K562 (cell line): ENCODE results near the gene TRMT10B. TPM values are rescaled to one million over a fixed set of nuclear protein-coding genes. Genes with fewer than 3 reads are reported as not detected.

Experiments
- ATAC-seq: fragments of 200-7000 bp; cut with Tn5 transposase; 3 replicates; pipeline ENCODE4 v1.9.1; 2020; ENCODE audit warnings: moderate library complexity
- BruUV-seq: library from RNA; stranded (reverse); fragments of 400-500 nt; replicated peaks from 2 replicates; lab custom pipeline; 2021; lab: Mats Ljungman, UMichigan
- CTCF ChIA-PET: fragments of 300-600 bp; formaldehyde crosslinking; extraction: SDS; loops from one replicate; lab custom pipeline; 2021; ENCODE audit warnings: low intra/inter-chr PET ratio; lab: Yijun Ruan, JAX
- POLR2A ChIA-PET: fragments of 300-600, 350-650 bp; sonication (Branson Sonifier 250); formaldehyde crosslinking; extraction: SDS; loops from one replicate; lab custom pipeline; 2021; ENCODE audit warnings: antibody characterized with exemption, inconsistent platforms; lab: Yijun Ruan, JAX
- DNase-seq, 4 experiments: peaks; one replicate each; pipeline versions ENCODE4 v3.0.0 to v3.0.0-alpha.2; 2011 to 2018; ENCODE audit warnings: low spot score in 3 of 4, mixed read lengths in 3 of 4; ENCODE audit errors: extremely low read depth in 1 of 4
- FAIRE-seq: peaks from 2 replicates; lab custom pipeline; 2011; peaks lifted over from hg19 to GRCh38; lab: Jason Lieb, UNC
- H2AFZ ChIP-seq: 2 replicates; pipeline ENCODE4 v1.6.0; 2011; ENCODE audit warnings: low read depth, low read length, control low read depth, inconsistent platforms
- H3K27ac ChIP-seq: fragments of 200-600 bp; 3 replicates; pipeline ENCODE4 v1.8.0; 2011; ENCODE audit warnings: low read depth, mild to moderate bottlenecking, control low read depth, inconsistent platforms, low read length, moderate library complexity, mixed read lengths; ENCODE audit errors: extremely low read depth
- H3K27me3 ChIP-seq, 2 experiments: fragments of 300-600 bp in 1 of 2; 2 replicates in 1 of 2; 3 replicates in 1 of 2; pipeline versions ENCODE4 v1.6.0 to v1.8.0; 2011; ENCODE audit warnings: inconsistent platforms in 2 of 2, low read length in 2 of 2, mild to moderate bottlenecking in 1 of 2, mixed read lengths in 1 of 2, moderate library complexity in 1 of 2; ENCODE audit not compliant: control insufficient read depth in 2 of 2, insufficient read depth in 2 of 2
- H3K36me3 ChIP-seq: fragments of 300-600 bp; 3 replicates; pipeline ENCODE4 v1.8.0; 2011; ENCODE audit warnings: mild to moderate bottlenecking, low read length, inconsistent platforms; ENCODE audit not compliant: control insufficient read depth, insufficient read depth
- H3K4me1 ChIP-seq, 2 experiments: fragments of 200-600 bp in 1 of 2; replicated peaks in 1 of 2; 2 replicates in 1 of 2; 3 replicates in 1 of 2; pipeline versions ENCODE4 v1.5.1 to v1.8.0; 2011; ENCODE audit warnings: inconsistent platforms in 2 of 2, low read length in 2 of 2, mild to moderate bottlenecking in 1 of 2, mixed read lengths in 1 of 2, moderate library complexity in 1 of 2; ENCODE audit not compliant: control insufficient read depth in 2 of 2, insufficient read depth in 2 of 2
- H3K4me2 ChIP-seq: 2 replicates; pipeline ENCODE4 v1.6.1; 2011; ENCODE audit warnings: low read length, control low read depth, inconsistent platforms, mixed read lengths; ENCODE audit not compliant: insufficient read depth
- H3K4me3 ChIP-seq: fragments of 200-600 bp; sonication (generic), shearing (Covaris generic); 2 replicates; pipeline ENCODE4 v1.5.1; 2016; ENCODE audit warnings: control low read depth, inconsistent platforms
- H3K79me2 ChIP-seq: fragments of 200-600 bp; 3 replicates; pipeline ENCODE4 v1.8.0; 2011; ENCODE audit warnings: low read length, inconsistent platforms; ENCODE audit not compliant: control insufficient read depth, insufficient read depth
- H3K9ac ChIP-seq, 2 experiments: 2 replicates each; pipeline versions ENCODE4 v1.6.0 to v1.6.1; 2011; ENCODE audit warnings: low read depth in 2 of 2, low read length in 2 of 2, control low read depth in 1 of 2, inconsistent platforms in 1 of 2, mild to moderate bottlenecking in 1 of 2, mixed read lengths in 1 of 2; ENCODE audit not compliant: insufficient read depth in 1 of 2
- H3K9me1 ChIP-seq: one replicate; pipeline ENCODE4 v1.6.0; 2011; ENCODE audit warnings: inconsistent platforms, mild to moderate bottlenecking, low read length, moderate library complexity; ENCODE audit not compliant: control insufficient read depth, insufficient read depth
- H3K9me3 ChIP-seq: replicated peaks from 2 replicates; pipeline ENCODE4 v1.5.1; 2011; ENCODE audit warnings: low read depth, low read length, inconsistent platforms; ENCODE audit not compliant: control insufficient read depth, insufficient read depth
- H4K20me1 ChIP-seq: replicated peaks from 2 replicates; pipeline ENCODE4 v1.6.1; 2011; ENCODE audit warnings: low read length, inconsistent platforms, mixed read lengths; ENCODE audit not compliant: control insufficient read depth, insufficient read depth
- CBX1 ChIP-seq: sonication (generic); IDR thresholded peaks from 2 replicates; pipeline ENCODE4 v1.6.1; 2016; ENCODE audit warnings: antibody characterized with exemption, low read depth, mild to moderate bottlenecking
- CCAR2 ChIP-seq: fragments of 200-400 bp; formaldehyde crosslinking; IDR thresholded peaks from 2 replicates; pipeline ENCODE4 v1.6.1; 2017; ENCODE audit warnings: mild to moderate bottlenecking, low read depth, low read length
- CHAMP1 ChIP-seq: fragments of 450-650 bp; IDR thresholded peaks from 2 replicates; pipeline ENCODE4 v1.6.1; 2016; ENCODE audit warnings: mild to moderate bottlenecking
- FOXJ3 ChIP-seq: sonication (generic); formaldehyde crosslinking; IDR thresholded peaks from 2 replicates; pipeline ENCODE4 v1.4.0; 2020; ENCODE audit warnings: mild to moderate bottlenecking, missing genetic modification reagents
- MED1 ChIP-seq: sonication (generic); formaldehyde crosslinking; IDR thresholded peaks from 2 replicates; pipeline ENCODE4 v1.8.1; 2023; ENCODE audit warnings: missing genetic modification reagents, borderline replicate concordance
- POLR2G ChIP-seq: fragments of 200-400 bp; formaldehyde crosslinking; IDR thresholded peaks from 2 replicates; pipeline ENCODE4 v1.6.1; 2017; ENCODE audit warnings: low read depth, mild to moderate bottlenecking, antibody characterized with exemption, low read length, moderate library complexity
- RBFOX2 ChIP-seq: fragments of 200-400 bp; formaldehyde crosslinking; IDR thresholded peaks from 2 replicates; pipeline ENCODE4 v1.6.1; 2017; ENCODE audit warnings: low read depth, mild to moderate bottlenecking, low read length, moderate library complexity
- ZMIZ1 ChIP-seq, 2 experiments: fragments of 150-350 bp in 1 of 2; IDR thresholded peaks; 2 replicates each; pipeline ENCODE4 v1.6.1; 2012 to 2016; ENCODE audit warnings: low read depth in 2 of 2, low read length in 2 of 2, mild to moderate bottlenecking in 1 of 2, moderate library complexity in 1 of 2
- ZNF717 ChIP-seq: fragments of 250-450 bp; sonication (Bioruptor Pico); IDR thresholded peaks from 2 replicates; pipeline ENCODE4 v1.5.0; 2021
- WGBS: fragments of 100-300 bp; shearing (Covaris generic); methylation state at CpG from one replicate; pipeline ENCODE4 v1.1.6; 2016; ENCODE audit warnings: low coverage, mixed read lengths; ENCODE audit not compliant: insufficient coverage; ENCODE audit errors: missing lambda C conversion rate; 5-methylcytosine and 5-hydroxymethylcytosine counted together
- in situ Hi-C: fragments of 300-500 bp; cut with MboI; formaldehyde crosslinking; loops from 4 replicates; pipeline ENCODE4 v1.15.0; 2018; ENCODE audit warnings: inconsistent platforms, mixed read lengths
- intact Hi-C: fragments of 100-400 bp; cut with micrococcal nuclease; formaldehyde crosslinking; loops from 2 replicates; pipeline ENCODE4 v1.14.2; 2022
- polyA plus RNA-seq, 8 experiments: library from polyadenylated mRNA; depleted of rRNA in 4 of 8; stranded (reverse) in 5 of 8; unstranded in 3 of 8; fragments of >200 nt; fragmentation: Nextera tagmentation in 2 of 8; fragmentation: Illumina TruSeq in 1 of 8; extraction: Ambion mirVana in 2 of 8; extraction: Trizol in 1 of 8; gene quantifications; 2 replicates each; pipeline versions ENCODE4 v1.2.1 to v1.2.3, GENCODE V29; 2011 to 2014; ENCODE audit warnings: inconsistent platforms in 1 of 8, missing spikeins in 1 of 8
- total RNA-seq, 7 experiments: library from RNA; depleted of rRNA in 6 of 7; stranded (reverse); fragments of >200 nt in 6 of 7; fragmentation: Illumina TruSeq in 2 of 7; extraction: Trizol in 2 of 7; gene quantifications; 2 replicates each; pipeline versions ENCODE4 v1.2.1 to v1.2.3, GENCODE V29; 2011 to 2021; ENCODE audit warnings: low replicate concordance in 1 of 7
- TF ChIP-seq, protein P1 (sequence below): sonication (generic); formaldehyde crosslinking; IDR thresholded peaks from 2 replicates; pipeline ENCODE4 v1.8.1; 2023; ENCODE audit warnings: mild to moderate bottlenecking, missing genetic modification reagents

TRMT10B gene
- total and polyA plus RNA-seq, 9 of the 15 experiments (the other 6 are each of a cell fraction or from before 2014, with no cell fraction given): 2.9 to 13.4 (median 7.0) TPM

DNA sequence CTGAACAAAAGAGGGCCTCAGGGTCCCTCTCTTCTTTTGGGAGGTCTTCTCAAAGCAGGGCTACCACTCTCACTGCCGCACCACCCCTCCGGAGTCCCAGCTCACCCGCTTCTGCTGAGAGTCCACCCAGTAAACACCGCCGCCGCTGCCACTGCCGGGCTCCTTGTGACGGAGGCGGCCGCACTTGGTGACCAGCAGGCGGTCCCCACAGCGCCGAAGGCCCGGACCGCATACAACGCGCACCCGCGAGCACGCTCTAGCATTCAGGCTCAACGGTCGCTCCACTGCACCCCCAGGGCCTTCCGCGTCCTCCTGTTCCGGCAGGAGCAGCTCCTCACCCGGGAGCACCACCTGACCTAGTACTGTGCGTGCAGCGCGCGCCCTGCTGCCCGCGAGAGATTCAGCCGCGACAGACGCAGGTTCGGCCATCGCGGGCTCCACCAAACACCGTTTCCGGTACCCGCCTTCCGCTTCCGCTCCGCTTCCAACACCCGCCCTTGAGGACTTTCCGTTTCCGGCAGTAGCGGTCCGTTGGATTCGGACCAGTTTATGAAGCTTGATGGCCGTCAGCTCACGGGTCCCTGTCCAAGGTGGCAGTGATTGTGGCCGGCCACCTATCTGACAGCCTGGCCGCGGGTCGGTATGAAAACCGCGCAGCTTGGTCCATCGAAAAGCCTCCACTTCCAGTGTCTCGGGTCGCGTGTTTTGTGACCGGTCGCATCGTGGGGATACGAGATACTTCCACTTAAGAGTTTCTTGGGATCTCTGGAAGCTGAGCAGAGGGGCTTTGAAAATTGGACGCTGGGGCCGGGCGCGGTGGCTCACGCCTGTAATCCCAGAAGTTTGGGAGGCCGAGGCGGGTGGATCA lies 31.2 kb downstream of the TRMT10B start, which contains the start of gene EXOSC3 (continued):
- TF ChIP-seq ZMIZ1 (IDR thresholded peaks at IDR 0.05; ENCODE audit: low read depth in 2 of 2, low read length in 2 of 2): no peak
- no peak for TF ChIP-seq ZNF717
- no peak for TF ChIP-seq FOXJ3

- CTCF ChIA-PET: no interaction called here
- DNase-seq: no peak
- peak; percentile 46; the same call in 1 of the 2 replicates for TF ChIP-seq POLR2G
- no peak for TF ChIP-seq CCAR2
- TF ChIP-seq, protein P1, sequence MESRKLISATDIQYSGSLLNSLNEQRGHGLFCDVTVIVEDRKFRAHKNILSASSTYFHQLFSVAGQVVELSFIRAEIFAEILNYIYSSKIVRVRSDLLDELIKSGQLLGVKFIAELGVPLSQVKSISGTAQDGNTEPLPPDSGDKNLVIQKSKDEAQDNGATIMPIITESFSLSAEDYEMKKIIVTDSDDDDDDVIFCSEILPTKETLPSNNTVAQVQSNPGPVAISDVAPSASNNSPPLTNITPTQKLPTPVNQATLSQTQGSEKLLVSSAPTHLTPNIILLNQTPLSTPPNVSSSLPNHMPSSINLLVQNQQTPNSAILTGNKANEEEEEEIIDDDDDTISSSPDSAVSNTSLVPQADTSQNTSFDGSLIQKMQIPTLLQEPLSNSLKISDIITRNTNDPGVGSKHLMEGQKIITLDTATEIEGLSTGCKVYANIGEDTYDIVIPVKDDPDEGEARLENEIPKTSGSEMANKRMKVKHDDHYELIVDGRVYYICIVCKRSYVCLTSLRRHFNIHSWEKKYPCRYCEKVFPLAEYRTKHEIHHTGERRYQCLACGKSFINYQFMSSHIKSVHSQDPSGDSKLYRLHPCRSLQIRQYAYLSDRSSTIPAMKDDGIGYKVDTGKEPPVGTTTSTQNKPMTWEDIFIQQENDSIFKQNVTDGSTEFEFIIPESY (CRISPR knock-in tag): peak; percentile 97
- no peak for TF ChIP-seq MED1
- peak; percentile 26; the same call in 1 of the 2 replicates for TF ChIP-seq CHAMP1
- TF ChIP-seq CBX1: peak; percentile 49; the same call in 1 of the 2 replicates
- TF ChIP-seq RBFOX2: 0 out of 2 replicates have a peak, but pooled peaks have one; percentile 13
These were observed 33.5 kb downstream of the TRMT10B start for GRCh38 chr9:37787059-37787458.

More at GRCh38 chr9:37787059-37787458, 33.5 kb downstream of the TRMT10B start:
- WGBS: 97% methylated on average over 32 of the region's 45 CpGs
- intact Hi-C loops (loop anchor here (5.0 to 10.0 kb wide), 2 partner anchors 195 to 278 kb away; partner anchors contain the start of genes SHB and TOMM5), in situ Hi-C loops (no loop called here)
- FAIRE-seq: no peak
- Histone ChIP-seq H3K9ac (no peak overlapping the region), H3K27ac (no peak overlapping the region), H3K9me1 (peaks cover 3% of the 10 kb centered on the region), H3K9me3 (no peaks in the 10 kb centered on the region), H2AFZ (no peak overlapping the region), H3K4me1 (peaks cover 8 to 24% of the 10 kb centered on the region in 2 experiments; a peak in 4 of 5 replicates), H3K79me2 (peaks cover 39% of the 10 kb centered on the region), H3K36me3 (peaks cover 20% of the 10 kb centered on the region), H3K4me2 (no peak overlapping the region), H3K27me3 (no peaks in the 10 kb centered on the region), H4K20me1 (0 out of 2 replicates have a peak, but pooled peaks cover 5% of the 10 kb centered on the region), H3K4me3 (no peak overlapping the region)
- POLR2A ChIA-PET: no interaction called here
- no peak for ATAC-seq
- BruUV-seq: no TSS peak
